ENCODE results near the gene SMIM8. TPM values are rescaled to one million over a fixed set of nuclear protein-coding genes. Genes with fewer than 3 reads are reported as not detected.

SMIM8 gene
- total and polyA plus RNA-seq, 2 donors from 2014 or later, result 10.5 to 14.6 TPM

DNA sequence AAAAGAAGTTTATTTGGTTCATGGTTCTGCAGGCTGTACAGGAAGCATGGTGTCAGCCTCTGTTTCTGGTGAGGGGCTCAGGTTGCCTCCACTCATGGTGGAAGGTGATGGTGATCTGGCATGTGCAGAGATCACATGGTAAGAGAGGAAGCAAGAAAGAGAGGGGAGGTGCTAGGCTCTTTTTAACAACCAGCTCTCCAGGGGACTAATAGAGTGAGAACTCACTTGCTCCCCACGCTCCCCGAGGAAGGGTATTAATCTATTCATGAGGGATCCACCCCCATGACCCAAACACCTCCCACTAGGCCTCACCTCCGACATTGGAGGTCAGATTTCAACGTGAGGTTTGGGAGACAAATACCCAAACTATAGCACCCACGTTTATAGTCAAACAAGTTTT, 10.6 kb downstream of the SMIM8 start:
- DNase-seq (no peak), FAIRE-seq (no peak)
- H3K9ac ChIP-seq (ENCODE audit: low read length in 3 of 3), result no peak overlapping the region
- no peaks in the 10 kb centered on the region for H3K27me3 ChIP-seq (ENCODE audit: control insufficient read depth, insufficient read depth, low read length)
- no peaks in the 10 kb centered on the region for H3K4me1 ChIP-seq (ENCODE audit: control insufficient read depth in 2 of 3, insufficient read depth in 2 of 3, low read depth in 1 of 3, low read length in 3 of 3)
- H3K9me3 ChIP-seq (ENCODE audit: control insufficient read depth in 2 of 3, insufficient read depth in 1 of 3, low read length in 3 of 3), result no peaks in the 10 kb centered on the region
- H3K27ac ChIP-seq (ENCODE audit: low read depth in 2 of 2, low read length in 2 of 2), result no peak overlapping the region
- TF ChIP-seq, protein P1, sequence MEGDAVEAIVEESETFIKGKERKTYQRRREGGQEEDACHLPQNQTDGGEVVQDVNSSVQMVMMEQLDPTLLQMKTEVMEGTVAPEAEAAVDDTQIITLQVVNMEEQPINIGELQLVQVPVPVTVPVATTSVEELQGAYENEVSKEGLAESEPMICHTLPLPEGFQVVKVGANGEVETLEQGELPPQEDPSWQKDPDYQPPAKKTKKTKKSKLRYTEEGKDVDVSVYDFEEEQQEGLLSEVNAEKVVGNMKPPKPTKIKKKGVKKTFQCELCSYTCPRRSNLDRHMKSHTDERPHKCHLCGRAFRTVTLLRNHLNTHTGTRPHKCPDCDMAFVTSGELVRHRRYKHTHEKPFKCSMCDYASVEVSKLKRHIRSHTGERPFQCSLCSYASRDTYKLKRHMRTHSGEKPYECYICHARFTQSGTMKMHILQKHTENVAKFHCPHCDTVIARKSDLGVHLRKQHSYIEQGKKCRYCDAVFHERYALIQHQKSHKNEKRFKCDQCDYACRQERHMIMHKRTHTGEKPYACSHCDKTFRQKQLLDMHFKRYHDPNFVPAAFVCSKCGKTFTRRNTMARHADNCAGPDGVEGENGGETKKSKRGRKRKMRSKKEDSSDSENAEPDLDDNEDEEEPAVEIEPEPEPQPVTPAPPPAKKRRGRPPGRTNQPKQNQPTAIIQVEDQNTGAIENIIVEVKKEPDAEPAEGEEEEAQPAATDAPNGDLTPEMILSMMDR (IDR thresholded peaks at IDR 0.05; ENCODE audit: borderline replicate concordance, extremely low read depth, insufficient read depth), result no peak
- intact Hi-C loops (cut with DNase I), result no loop called here
- H3K4me3 ChIP-seq (ENCODE audit: low read length in 3 of 3), result no peak overlapping the region
- H3K36me3 ChIP-seq (ENCODE audit: control insufficient read depth in 2 of 3, insufficient read depth in 3 of 3, low read length in 3 of 3), result no peaks in the 10 kb centered on the region

DNA sequence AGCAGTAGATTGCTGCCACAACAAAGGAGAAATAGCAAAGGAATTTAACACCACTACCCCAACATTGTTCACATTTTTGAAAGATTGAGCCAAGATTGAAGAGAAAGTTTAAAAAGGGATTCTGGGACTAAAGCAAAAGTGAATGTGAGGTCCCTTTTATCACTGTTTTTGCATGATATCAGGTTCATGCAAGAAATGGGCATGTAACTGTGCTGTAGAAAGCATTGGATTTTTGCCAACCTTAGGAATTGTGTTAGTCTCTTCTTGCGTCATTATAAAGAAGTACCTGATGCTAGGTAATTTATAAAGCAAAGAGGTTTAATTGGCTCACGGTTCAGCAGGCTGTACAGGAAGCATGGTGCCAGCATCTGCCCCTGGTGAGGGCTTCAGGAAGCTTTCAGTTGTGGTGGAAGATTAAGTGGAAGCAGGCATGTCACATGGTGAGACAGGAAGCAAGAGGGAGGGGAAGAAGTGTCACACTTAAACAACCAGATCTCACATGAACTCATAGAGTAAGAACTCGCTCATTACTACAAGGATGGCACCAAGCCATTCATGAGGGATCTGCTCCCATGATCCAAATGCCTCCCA, 11.3 kb downstream of the SMIM8 start:
- no peak overlapping the region for H3K27ac ChIP-seq (ENCODE audit: low read depth in 2 of 2, low read length in 2 of 2)
- FAIRE-seq (no peak), DNase-seq (no peak)

DNA sequence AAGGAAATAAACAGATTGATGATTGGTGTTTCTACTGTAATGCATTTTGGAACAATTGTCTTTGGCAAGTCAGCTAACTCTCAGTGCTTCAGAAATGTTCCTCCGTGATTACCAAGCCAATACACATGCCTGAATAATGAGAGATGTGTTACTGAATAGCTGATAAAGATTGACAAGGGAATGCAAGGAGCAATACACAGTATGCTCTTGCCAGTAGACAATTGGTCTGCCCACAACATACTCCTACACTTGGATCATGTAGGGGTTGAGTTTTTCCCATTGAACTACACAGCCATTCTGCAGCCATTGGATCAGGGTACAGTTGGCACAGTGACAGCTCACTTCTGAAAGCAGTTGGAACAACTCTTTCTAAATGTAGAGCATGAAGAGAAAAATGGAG, 12.3 kb downstream of the SMIM8 start:
- intact Hi-C loops (cut with DNase I), result no loop called here
- Histone ChIP-seq H3K27me3 (ENCODE audit: control insufficient read depth, insufficient read depth, low read length) (no peaks in the 10 kb centered on the region), H3K4me3 (ENCODE audit: low read length in 3 of 3) (no peak overlapping the region), H3K4me1 (ENCODE audit: control insufficient read depth in 2 of 3, insufficient read depth in 2 of 3, low read depth in 1 of 3, low read length in 3 of 3) (no peaks in the 10 kb centered on the region), H3K9ac (ENCODE audit: low read length in 3 of 3) (no peak overlapping the region), H3K27ac (ENCODE audit: low read depth in 2 of 2, low read length in 2 of 2) (no peak overlapping the region), H3K36me3 (ENCODE audit: control insufficient read depth in 2 of 3, insufficient read depth in 3 of 3, low read length in 3 of 3) (no peaks in the 10 kb centered on the region), H3K9me3 (ENCODE audit: control insufficient read depth in 2 of 3, insufficient read depth in 1 of 3, low read length in 3 of 3) (no peaks in the 10 kb centered on the region)
- TF ChIP-seq, protein P1 (IDR thresholded peaks at IDR 0.05; ENCODE audit: borderline replicate concordance, extremely low read depth, insufficient read depth), result no peak
- FAIRE-seq, result no peak
- no peak for DNase-seq

More for the DNA sequence above, 11.3 kb downstream of the SMIM8 start:
- Histone ChIP-seq H3K27me3 (ENCODE audit: control insufficient read depth, insufficient read depth, low read length) (no peaks in the 10 kb centered on the region), H3K4me3 (ENCODE audit: low read length in 3 of 3) (no peak overlapping the region), H3K9ac (ENCODE audit: low read length in 3 of 3) (no peak overlapping the region), H3K9me3 (ENCODE audit: control insufficient read depth in 2 of 3, insufficient read depth in 1 of 3, low read length in 3 of 3) (no peaks in the 10 kb centered on the region), H3K36me3 (ENCODE audit: control insufficient read depth in 2 of 3, insufficient read depth in 3 of 3, low read length in 3 of 3) (no peaks in the 10 kb centered on the region), H3K4me1 (ENCODE audit: control insufficient read depth in 2 of 3, insufficient read depth in 2 of 3, low read depth in 1 of 3, low read length in 3 of 3) (no peaks in the 10 kb centered on the region)
- TF ChIP-seq, protein P1 (IDR thresholded peaks at IDR 0.05; ENCODE audit: borderline replicate concordance, extremely low read depth, insufficient read depth), result no peak
- intact Hi-C loops (cut with DNase I), result no loop called here

DNA sequence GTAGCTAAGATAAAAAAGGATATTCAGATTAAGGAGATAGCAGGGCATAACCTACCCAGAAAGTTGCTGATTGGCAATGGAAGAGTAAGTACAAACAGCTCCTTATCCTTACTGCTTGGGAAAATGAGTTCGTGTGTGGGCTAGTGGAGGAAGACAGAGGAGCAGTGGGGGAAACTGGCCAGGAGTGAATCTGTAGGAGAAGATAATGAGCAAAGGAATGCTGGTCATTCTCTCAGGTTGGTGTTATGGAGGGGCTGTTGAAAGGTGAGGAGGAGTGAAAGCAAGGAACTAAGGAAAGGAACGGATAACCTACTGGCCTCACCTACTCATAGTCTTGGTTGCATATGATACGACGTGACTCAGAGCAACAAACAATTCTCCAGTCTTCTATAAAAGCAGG, 14.0 kb downstream of the SMIM8 start:
- H3K4me3 ChIP-seq (ENCODE audit: low read length in 3 of 3), result no peak overlapping the region
- TF ChIP-seq, protein P1 (IDR thresholded peaks at IDR 0.05; ENCODE audit: borderline replicate concordance, extremely low read depth, insufficient read depth), result no peak
- intact Hi-C loops (cut with DNase I), result no loop called here
- no peaks in the 10 kb centered on the region for H3K4me1 ChIP-seq (ENCODE audit: control insufficient read depth in 2 of 3, insufficient read depth in 2 of 3, low read depth in 1 of 3, low read length in 3 of 3)
- H3K36me3 ChIP-seq (ENCODE audit: control insufficient read depth in 2 of 3, insufficient read depth in 3 of 3, low read length in 3 of 3), result no peaks in the 10 kb centered on the region
- no peak for DNase-seq
- no peak overlapping the region for H3K27ac ChIP-seq (ENCODE audit: low read depth in 2 of 2, low read length in 2 of 2)
- no peak overlapping the region for H3K9ac ChIP-seq (ENCODE audit: low read length in 3 of 3)
- no peaks in the 10 kb centered on the region for H3K9me3 ChIP-seq (ENCODE audit: control insufficient read depth in 2 of 3, insufficient read depth in 1 of 3, low read length in 3 of 3)
- FAIRE-seq, result no peak
- no peaks in the 10 kb centered on the region for H3K27me3 ChIP-seq (ENCODE audit: control insufficient read depth, insufficient read depth, low read length)

Data from kidney (tissue), 14 donors.